Thyroid gland (tissue), 4 donors: ENCODE data around the gene EYA3. TPM values are rescaled to one million over a fixed set of nuclear protein-coding genes. Genes with fewer than 3 reads are reported as not detected.

Experiments used
- DNase-seq, 2 donors: peaks; one replicate each; pipeline ENCODE4 v3.0.0-alpha.2; 2019
- H3K27ac ChIP-seq, 3 donors: fragments of 200-600 bp; sonication (generic); 1 replicate in 2 of 3; 2 replicates in 1 of 3; pipeline ENCODE4 v1.5.1; 2016 to 2019; ENCODE audit warnings: mild to moderate bottlenecking in 1 of 3, moderate library complexity in 1 of 3
- H3K27me3 ChIP-seq: fragments of 200-600 bp; sonication (generic); one replicate; pipeline ENCODE4 v1.5.1; 2019
- H3K36me3 ChIP-seq, 2 donors: fragments of 200-600 bp; sonication (generic); one replicate each; pipeline ENCODE4 v1.5.1; 2016 to 2019
- H3K4me1 ChIP-seq, 2 donors: fragments of 200-600 bp; sonication (generic); one replicate each; pipeline ENCODE4 v1.5.1; 2017 to 2019
- H3K4me3 ChIP-seq, 3 donors: fragments of 200-600 bp; sonication (generic); replicated peaks in 1 of 3; 1 replicate in 2 of 3; 2 replicates in 1 of 3; pipeline ENCODE4 v1.5.1; 2016; ENCODE audit warnings: mild to moderate bottlenecking in 1 of 3
- H3K9me3 ChIP-seq: fragments of 200-600 bp; sonication (generic); one replicate; pipeline ENCODE4 v1.5.1; 2017
- POLR2A ChIP-seq, 2 donors: fragments of 450-650 bp; IDR thresholded peaks; one replicate each; pipeline ENCODE4 v1.6.1; 2017; ENCODE audit warnings: antibody characterized with exemption in 2 of 2, mild to moderate bottlenecking in 2 of 2, moderate library complexity in 1 of 2
- WGBS, 2 donors: methylation state at CpG; one replicate each; pipeline ENCODE4 v1.1.5; 2017; 5-methylcytosine and 5-hydroxymethylcytosine counted together
- intact Hi-C: fragments of 100-400 bp; cut with DNase I; formaldehyde crosslinking; loops from one replicate; pipeline ENCODE4 v1.15.1; 2023
- total RNA-seq, 4 donors: library from RNA; depleted of rRNA; stranded (reverse); fragments of >200 nt; gene quantifications; one replicate each; pipeline ENCODE4 v1.2.3, GENCODE V29; 2016
- TF ChIP-seq, protein P1 (sequence below), 6 experiments: fragments of 200-600 bp in 3 of 6; fragments of 450-650 bp in 3 of 6; sonication (generic) in 3 of 6; IDR thresholded peaks; one replicate each; pipeline ENCODE4 v1.5.1; 2016 to 2019; ENCODE audit warnings: antibody characterized with exemption in 6 of 6, mild to moderate bottlenecking in 2 of 6, inconsistent platforms in 1 of 6, moderate library complexity in 1 of 6

Gene EYA3, protein sequence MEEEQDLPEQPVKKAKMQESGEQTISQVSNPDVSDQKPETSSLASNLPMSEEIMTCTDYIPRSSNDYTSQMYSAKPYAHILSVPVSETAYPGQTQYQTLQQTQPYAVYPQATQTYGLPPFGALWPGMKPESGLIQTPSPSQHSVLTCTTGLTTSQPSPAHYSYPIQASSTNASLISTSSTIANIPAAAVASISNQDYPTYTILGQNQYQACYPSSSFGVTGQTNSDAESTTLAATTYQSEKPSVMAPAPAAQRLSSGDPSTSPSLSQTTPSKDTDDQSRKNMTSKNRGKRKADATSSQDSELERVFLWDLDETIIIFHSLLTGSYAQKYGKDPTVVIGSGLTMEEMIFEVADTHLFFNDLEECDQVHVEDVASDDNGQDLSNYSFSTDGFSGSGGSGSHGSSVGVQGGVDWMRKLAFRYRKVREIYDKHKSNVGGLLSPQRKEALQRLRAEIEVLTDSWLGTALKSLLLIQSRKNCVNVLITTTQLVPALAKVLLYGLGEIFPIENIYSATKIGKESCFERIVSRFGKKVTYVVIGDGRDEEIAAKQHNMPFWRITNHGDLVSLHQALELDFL
- 10 to 100 TPM; 19.3 to 27.7 (median 20.0) TPM for total RNA-seq

DNA sequence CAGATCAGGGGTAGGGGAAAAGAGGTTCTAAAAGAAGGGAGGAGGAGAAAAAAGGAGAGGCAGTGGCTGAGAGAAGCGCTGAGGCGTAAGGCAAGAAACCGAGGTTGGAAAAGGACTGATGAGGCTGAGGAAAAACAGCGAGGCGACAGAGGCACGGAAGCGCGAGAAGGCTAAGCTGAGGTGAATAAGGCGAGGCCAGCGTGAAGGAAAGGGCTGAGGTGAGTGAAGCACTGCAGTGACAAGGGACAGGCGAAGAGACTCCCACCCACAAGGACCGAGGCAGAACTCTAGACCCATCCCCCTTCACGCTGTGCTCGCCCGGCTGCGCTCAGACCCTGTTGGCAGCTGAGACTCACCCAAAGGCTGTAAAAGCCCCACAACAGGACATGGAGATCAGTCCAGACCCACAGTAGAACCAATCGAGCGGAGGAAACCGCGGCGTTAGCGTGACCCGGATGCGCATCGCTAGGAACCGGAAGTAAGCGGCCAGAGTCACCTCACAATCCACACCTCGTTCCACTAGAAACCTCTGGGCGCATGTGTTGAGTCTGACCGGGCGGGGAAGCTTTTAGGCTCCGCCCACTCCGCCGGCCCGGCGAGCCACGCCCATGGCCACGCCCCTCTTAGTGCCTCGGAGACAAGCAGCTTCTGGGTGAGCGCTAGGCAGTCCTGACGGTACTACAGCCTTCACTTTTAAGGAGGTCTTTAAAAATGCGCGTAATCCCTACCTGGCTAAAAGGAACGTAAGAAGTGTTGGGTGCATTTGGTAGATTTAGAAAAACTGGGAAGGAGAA lies at the start of gene EYA3:
EYA3 (minus strand) TSS at position 443 of the 794 bp plus-strand sequence. CDS start 30,584 bp downstream, outside the sequence.
- Histone ChIP-seq H3K4me1 (peaks cover 29 to 38% of the 10 kb centered on the region in 2 donors), H3K9me3 (no peaks in the 10 kb centered on the region), H3K27ac (peak within 1 kb of the TSS; percentile 27 to 83 (median 67)), H3K27me3 (no peaks in the 10 kb centered on the region), H3K36me3 (no peaks in the 10 kb centered on the region), H3K4me3 (peak within 1 kb of the TSS; percentile 3 to 80 (median 19))
- intact Hi-C loops, result loop anchor here (10.0 kb wide), 1 partner anchor 64 kb away; no protein-coding TSS in a partner anchor
- WGBS, 2 donors, result 0 to 1% methylated on average over 40 to 44 of the region's 44 CpGs
- DNase-seq, result peak; percentile 98
- TF ChIP-seq, protein P1, sequence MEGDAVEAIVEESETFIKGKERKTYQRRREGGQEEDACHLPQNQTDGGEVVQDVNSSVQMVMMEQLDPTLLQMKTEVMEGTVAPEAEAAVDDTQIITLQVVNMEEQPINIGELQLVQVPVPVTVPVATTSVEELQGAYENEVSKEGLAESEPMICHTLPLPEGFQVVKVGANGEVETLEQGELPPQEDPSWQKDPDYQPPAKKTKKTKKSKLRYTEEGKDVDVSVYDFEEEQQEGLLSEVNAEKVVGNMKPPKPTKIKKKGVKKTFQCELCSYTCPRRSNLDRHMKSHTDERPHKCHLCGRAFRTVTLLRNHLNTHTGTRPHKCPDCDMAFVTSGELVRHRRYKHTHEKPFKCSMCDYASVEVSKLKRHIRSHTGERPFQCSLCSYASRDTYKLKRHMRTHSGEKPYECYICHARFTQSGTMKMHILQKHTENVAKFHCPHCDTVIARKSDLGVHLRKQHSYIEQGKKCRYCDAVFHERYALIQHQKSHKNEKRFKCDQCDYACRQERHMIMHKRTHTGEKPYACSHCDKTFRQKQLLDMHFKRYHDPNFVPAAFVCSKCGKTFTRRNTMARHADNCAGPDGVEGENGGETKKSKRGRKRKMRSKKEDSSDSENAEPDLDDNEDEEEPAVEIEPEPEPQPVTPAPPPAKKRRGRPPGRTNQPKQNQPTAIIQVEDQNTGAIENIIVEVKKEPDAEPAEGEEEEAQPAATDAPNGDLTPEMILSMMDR (IDR thresholded peaks at IDR 0.05), result peak in 1 of 6 experiments; percentile 19
- TF ChIP-seq POLR2A (IDR thresholded peaks at IDR 0.05), result peak; percentile 33 to 89

DNA sequence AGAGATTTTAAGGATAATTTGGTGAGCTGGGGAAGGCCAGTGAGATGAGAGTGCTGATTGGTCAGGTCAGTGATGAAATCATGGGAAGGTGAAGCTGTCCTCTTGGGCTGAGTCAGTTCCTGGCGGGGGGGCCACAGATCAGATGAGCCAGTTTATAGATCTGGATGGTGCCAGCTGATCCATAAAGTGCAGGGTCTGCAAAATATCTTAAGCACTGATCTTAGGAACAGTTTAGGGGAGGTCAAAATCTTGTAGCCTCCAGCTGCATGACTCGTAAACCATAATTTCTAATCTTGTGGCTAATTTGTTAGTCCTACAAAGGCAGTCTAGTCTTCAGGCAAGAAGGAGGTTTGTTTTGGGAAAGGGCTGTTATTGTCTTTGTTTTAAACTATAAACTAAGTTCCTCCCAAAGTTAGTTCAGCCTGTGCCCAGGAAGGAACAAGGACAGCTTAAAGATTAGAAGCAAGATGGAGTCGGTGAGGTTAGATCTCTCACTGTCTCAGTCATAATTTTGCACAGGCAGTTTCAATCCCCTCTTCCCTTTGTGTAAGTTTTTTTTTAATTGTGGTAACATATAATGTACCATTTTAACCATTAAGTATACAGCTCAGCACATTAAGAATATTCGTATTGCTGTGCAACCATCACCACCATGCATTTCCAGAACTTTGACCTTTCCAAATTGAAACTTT lies 48.7 kb upstream of the EYA3 start:
- H3K9me3 ChIP-seq, result no peaks in the 10 kb centered on the region
- H3K4me3 ChIP-seq, result no peak overlapping the region
- no peaks in the 10 kb centered on the region for H3K36me3 ChIP-seq
- peaks cover 23 to 26% of the 10 kb centered on the region in 2 donors for H3K4me1 ChIP-seq
- H3K27ac ChIP-seq, result peak overlapping the region in 2 of 3 donors; percentile 75 to 91
- intact Hi-C loops, result no loop called here
- 87 to 90% methylated on average over 4 of the region's 4 CpGs for WGBS, 2 donors
- DNase-seq, result no peak
- TF ChIP-seq, protein P1 (IDR thresholded peaks at IDR 0.05), result no peak
- no peak for TF ChIP-seq POLR2A (IDR thresholded peaks at IDR 0.05)
- no peaks in the 10 kb centered on the region for H3K27me3 ChIP-seq

DNA sequence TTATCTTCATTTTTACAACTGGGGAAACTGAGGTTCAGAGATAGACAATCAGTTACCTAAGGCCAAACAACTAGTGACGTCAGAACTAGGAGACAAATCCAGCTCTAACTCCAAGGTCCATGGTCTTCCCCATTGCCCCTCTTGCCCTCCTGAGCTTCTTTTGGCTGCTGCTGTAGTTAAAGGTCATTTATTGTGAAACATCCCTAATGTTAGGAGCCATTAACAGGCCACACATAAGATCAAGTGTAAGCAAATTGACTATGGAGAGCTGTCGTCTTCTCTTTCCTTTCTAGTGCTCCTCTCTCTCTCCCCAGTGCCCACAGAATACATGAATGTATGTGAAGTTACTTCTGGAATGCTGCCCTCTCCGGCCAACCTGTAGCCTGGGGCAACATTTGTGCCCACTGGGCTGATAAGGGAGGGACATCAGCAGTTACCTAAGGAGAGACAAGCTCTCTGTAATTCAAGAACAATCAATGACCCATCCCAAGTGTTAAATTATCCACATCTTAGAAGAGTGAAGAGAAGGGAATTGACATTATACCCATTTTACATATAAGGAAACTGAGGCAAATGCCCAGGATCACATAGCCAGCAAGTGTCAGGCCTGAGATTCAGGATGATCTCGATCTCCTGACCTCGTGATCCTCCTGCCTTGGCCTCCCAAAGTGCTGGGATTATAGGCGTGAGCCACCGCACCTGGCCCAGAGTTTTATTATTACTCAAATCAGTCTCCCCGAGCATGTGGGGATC lies 47.9 kb upstream of the EYA3 start:
- WGBS, 2 donors, result 84 to 87% methylated on average over 8 of the region's 8 CpGs
- Histone ChIP-seq H3K4me3 (no peak overlapping the region), H3K4me1 (peaks cover 24 to 28% of the 10 kb centered on the region in 2 donors), H3K27me3 (no peaks in the 10 kb centered on the region), H3K36me3 (no peaks in the 10 kb centered on the region), H3K9me3 (no peaks in the 10 kb centered on the region), H3K27ac (peak overlapping the region; percentile 75 to 91 (median 77))
- intact Hi-C loops, result no loop called here
- DNase-seq, result no peak
- no peak for TF ChIP-seq POLR2A (IDR thresholded peaks at IDR 0.05)
- TF ChIP-seq, protein P1 (IDR thresholded peaks at IDR 0.05), result no peak

DNA sequence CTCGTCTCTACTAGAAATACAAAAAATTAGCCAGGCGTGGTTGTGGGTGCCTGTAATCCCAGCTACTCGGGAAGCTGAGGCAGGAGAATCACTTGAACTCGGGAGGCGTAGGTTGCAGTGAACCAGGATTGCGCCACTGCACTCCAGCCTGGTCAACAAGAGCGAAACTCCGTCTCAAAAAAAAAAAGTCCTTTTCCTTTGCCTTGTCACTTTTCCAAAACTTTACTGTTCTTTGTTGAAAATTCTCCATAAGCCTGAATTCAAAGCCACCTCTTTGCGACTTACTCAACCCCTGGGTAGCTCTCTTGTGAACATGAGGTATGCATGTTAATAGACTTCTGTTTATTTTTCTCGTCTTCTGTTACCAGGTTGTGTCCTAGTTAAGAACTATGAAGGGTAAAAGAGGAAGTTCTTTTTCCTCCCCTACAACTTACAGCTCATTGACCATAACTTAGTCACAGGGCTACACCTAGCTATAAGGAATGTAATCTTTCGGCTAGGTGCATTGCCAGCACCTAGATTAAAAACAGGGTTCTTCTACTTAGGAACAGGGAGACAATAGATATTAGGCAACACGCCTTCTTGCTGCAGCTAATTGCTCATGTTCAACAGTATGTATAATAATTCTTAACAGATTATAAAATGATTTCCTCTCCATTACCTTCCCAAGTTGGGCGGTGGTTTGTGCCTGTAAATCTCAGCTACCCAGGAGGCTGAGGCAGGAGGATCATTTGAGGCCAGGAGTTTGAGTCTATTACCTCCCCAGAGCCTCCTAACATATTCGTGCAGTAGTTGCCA lies 47.2 kb upstream of the EYA3 start:
- TF ChIP-seq, protein P1 (IDR thresholded peaks at IDR 0.05), result no peak
- no peak for TF ChIP-seq POLR2A (IDR thresholded peaks at IDR 0.05)
- no peaks in the 10 kb centered on the region for H3K27me3 ChIP-seq
- 43 to 49% methylated on average over 14 of the region's 14 CpGs for WGBS, 2 donors
- H3K4me3 ChIP-seq, result no peak overlapping the region
- H3K4me1 ChIP-seq, result peaks cover 24 to 28% of the 10 kb centered on the region in 2 donors
- no peaks in the 10 kb centered on the region for H3K36me3 ChIP-seq
- DNase-seq, result peak; percentile 69 to 76
- intact Hi-C loops, result no loop called here
- H3K9me3 ChIP-seq, result no peaks in the 10 kb centered on the region
- H3K27ac ChIP-seq, result peak overlapping the region; percentile 75 to 91 (median 77)
